ENCODE results near the gene HS2ST1. TPM values are rescaled to one million over a fixed set of nuclear protein-coding genes. Genes with fewer than 3 reads are reported as not detected.

Gene HS2ST1
- total and polyA plus RNA-seq, 10 of the 15 experiments (the other 5 are each of a cell fraction or from before 2014, with no cell fraction given) = 5.4 to 30.8 (median 18.6) TPM

- TF ChIP-seq CEBPZ (IDR thresholded peaks at IDR 0.05; ENCODE audit: low read depth, low read length) (no peak), PBX3 (IDR thresholded peaks at IDR 0.05; ENCODE audit: insufficient replicate concordance, low read depth, low read length) (no peak), TCF12 (IDR thresholded peaks at IDR 0.05; ENCODE audit: low read depth, low read length) (no peak), GATAD2B (conservative IDR thresholded peaks at IDR 0.05; ENCODE audit: low read depth) (no peak), HSF1 (IDR thresholded peaks at IDR 0.05; ENCODE audit: low read depth, low read length) (no peak), BCLAF1 (IDR thresholded peaks at IDR 0.05) (no peak), NFYB (IDR thresholded peaks at IDR 0.05; ENCODE audit: insufficient read depth, low read depth, low read length) (no peak)
These were observed 222.3 kb downstream of the HS2ST1 start (continued) for GRCh38 chr1:87136607-87137341.
